Hematopoietic multipotent progenitor cell treated with erythropoietin and hydrocortisone succinate and interleukin-3 and kit ligand, for 17 days (in vitro differentiated cells): ENCODE results near the gene ABCB1.
"Not testable (repeated sequence)": the region's sequence is repeated elsewhere in the genome, so short reads cannot be mapped to it uniquely, and the experiment has no call there.

Source experiments
- DNase-seq: peaks from one replicate; pipeline ENCODE4 v3.0.0-alpha.2; 2015; ENCODE audit warnings: low spot score

Gene ABCB1

DNA sequence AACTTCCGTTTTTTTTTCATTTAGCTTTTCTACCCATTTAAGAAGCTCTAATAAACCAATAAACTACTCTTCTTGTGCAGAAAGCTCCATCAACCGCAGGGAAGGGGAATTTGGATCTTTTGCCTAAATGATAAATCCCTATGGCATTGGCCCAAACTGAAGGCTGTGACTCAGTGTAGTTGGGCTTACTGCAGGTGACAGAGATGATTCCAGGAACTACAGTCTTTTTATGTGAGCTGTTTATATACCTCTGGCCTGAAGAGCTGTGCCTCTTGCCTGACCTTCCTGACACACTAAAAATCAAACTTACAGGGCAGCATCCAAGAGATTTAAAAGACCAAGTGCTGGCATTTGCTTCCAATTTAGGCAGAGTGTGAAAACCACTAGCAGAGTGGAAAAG is 25.2 kb downstream of the ABCB1 start:
- no peak for DNase-seq

DNA sequence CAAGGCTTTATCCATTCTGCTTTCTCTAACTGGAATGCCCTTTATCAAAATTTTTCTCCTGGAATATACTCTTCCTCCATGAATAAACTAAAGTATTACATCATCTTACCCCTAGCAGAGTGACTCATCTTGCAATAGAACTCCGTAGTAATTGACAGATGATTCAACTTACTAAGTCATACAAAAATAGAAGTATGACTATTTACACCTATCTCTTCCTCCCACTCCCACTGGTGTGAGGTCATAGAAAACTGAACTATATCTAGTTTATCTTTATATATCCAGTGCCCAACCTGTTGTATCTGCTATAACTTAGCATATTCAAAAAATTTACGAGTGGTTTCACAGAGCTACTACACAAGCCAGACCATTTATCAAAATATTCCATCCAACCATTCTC is 26.1 kb downstream of the ABCB1 start:
- DNase-seq: no peak

DNA sequence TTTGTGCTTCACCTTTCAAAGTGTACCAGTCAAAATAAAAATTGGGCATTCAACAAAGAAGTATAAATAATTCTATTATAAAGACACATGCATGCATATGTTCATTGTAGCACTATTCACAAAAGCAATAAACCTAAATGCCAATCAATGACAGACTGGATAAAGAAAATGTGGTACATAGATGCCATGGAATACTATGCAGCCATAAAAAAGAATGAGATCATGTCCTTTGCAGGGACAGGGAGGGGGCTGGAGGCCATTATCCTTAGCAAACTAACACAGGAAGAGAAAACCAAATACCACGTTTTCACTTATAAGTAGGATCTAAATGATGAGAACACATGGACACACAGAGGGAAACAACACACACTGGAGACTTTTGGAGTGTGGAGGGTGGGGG is 28.2 kb downstream of the ABCB1 start:
- DNase-seq: not testable (repeated sequence)

DNA sequence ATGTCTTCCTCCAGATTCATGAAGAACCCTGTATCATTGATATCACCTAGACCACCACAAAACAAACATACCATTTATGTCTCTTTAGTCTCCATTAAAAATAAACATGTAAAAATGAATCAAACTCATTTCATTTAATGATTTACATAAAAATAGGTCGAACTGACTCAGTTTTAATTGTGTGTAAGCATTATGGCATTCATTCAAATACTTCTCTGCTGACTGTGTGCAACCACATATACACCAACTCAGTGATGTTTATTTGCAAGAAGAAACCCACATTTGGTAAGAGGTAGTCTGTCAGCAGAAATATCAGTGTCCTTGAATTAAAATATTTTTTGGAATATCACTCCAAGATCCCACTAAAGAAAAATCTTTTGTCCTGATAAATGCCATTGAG is 30.5 kb downstream of the ABCB1 start:
- no peak for DNase-seq

DNA sequence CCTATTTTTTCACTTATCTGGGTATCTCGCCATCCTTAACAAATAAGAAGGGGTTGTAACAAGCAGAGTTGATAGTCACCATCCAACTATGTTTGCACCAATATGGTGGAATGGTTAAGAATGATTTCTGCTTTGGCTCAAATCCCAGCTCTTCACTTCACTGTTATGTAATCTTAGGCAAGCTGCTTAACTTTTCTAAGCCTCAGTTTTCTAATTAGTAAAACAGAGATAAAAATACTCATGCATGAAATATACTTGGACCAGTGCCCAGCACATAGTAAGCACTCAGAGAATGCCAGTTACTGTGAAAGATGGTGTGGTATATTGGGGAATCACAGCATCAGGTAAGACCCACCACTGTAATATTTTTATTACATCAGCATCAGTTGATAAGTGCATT is 33.6 kb downstream of the ABCB1 start:
- no peak for DNase-seq

DNA sequence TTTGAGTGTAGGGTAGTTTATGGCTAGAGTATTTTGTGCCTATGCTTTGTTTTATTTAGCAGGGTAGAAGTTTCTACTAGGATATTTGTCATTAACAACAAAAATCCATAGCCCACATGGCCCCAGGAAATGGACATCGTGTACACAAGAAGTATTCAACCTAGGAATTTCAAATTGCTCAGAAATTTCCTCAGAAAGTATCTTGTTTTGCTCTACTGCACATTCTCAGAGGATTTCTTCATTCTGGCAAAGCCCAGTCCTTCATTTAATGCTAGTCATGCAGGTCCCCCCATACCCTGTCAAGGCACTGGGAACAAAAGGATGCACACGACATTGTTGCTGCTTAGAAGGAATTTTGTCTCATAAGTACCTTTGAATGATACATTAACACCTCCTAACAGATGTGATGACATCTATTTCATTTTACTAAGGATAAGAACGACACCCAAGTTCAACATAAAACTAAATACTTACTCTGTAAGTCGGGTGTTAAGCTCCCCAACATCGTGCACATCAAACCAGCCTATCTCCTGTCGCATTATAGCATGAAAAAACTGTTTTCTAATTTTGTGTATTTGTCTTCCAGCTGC is 34.3 kb downstream of the ABCB1 start:
- no peak for DNase-seq

DNA sequence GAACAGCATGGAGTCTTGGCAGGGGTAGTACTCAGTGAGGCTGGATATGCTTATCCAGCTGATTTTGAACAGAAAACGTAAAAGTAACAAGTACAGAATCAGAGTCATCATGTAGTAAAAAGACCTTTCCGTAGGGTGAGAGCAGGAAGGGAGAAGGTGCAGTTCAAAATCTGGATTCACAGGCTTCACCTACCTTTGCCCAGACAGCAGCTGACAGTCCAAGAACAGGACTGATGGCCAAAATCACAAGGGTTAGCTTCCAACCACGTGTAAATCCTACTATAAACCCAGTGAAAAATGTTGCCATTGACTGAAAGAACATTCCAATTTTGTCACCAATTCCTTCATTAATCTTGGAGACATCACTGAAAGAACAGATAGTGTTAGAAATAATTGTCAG is 34.8 kb downstream of the ABCB1 start:
- no peak for DNase-seq

DNA sequence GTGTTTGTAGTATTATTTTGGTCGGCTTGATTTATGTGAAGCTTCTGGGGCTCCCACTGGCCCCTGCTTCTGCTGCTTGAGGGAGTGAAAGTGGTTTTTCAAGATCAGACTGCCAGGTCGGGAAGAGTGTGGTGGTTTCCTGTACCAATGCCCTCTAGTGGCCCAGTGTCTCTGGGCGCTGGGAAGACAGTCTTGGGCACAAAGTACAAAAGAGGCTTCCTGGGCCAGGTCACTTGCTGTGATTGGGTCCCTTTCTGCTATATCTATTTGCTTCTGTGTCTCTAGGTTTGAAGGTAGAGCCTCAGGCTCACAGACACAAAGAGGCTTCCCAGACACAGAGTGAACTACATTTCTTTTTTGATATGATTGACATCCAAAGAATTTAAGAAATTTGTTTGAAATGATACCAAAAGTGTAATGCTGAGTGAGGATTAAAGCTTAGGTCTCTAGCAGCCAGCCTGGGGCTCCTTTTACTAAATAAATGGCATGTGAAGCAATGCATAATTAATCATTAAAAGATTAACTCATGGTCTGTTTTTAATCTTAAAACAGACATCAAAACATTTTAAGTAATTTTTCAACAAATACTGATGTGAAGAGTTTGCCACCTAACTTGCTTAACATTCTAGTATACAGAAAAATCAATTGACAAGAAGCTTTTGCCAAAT is 36.3 kb downstream of the ABCB1 start:
- no peak for DNase-seq

DNA sequence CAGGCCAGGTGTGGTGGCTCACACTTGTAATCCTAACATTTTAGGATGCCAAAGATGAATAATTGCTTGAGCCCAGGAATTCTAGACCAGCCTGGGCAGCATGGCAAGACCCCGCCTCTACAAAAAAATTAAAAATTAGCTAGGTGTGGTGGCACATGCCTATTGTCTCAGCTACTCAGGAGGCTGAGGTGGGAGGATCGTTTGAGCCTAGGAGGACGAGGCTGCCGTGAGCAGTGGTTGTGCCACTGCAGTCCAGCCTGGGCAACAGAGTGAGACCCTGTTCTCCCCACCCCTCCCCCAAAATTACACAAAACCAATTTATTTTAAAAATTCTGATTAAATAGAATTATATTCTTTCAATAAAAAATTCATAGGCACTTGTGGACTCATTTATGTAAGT is 39.0 kb downstream of the ABCB1 start:
- DNase-seq: no peak

DNA sequence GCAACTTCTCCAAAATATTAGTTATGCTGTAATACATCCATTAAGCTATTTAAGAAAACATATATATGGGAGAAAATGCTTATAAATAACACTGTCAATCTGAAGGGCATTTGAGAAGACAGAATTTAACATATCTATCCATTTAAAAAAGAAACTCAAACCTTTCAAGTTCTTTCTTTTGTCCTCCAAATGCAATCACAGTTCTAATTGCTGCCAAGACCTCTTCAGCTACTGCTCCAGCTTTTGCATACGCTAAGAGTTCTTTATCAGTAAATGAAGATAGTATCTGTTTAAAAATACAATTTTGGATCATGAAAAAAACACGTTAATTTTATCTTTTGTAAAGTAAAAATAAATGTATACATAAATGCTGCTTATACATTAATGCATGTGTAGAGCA is 39.6 kb downstream of the ABCB1 start:
- no peak for DNase-seq

DNA sequence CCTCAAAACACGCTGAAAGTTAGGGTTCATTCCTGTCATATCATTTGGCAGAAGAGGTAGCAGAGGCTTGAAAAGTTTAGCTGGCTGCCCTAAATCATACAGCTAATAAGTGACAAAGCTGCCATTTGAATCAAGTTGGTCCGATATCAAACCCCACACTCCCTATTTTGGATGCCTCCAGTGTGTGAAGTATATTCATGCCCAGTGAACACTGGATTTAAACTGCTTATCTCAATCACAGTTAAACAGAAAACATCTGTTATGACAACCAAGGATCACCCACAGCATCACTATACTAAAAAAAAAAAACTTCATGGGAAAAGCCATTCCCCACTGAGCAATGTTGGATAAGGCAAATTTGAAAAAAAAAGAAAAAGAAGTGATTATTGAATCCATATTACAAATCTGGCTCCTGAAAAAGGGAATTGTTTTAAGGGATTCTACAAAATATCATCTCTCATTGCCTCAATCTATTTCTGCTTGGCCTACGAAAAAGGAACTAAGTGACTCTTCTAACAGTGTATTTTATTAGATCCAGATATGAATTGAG is 48.3 kb downstream of the ABCB1 start:
- DNase-seq: no peak

DNA sequence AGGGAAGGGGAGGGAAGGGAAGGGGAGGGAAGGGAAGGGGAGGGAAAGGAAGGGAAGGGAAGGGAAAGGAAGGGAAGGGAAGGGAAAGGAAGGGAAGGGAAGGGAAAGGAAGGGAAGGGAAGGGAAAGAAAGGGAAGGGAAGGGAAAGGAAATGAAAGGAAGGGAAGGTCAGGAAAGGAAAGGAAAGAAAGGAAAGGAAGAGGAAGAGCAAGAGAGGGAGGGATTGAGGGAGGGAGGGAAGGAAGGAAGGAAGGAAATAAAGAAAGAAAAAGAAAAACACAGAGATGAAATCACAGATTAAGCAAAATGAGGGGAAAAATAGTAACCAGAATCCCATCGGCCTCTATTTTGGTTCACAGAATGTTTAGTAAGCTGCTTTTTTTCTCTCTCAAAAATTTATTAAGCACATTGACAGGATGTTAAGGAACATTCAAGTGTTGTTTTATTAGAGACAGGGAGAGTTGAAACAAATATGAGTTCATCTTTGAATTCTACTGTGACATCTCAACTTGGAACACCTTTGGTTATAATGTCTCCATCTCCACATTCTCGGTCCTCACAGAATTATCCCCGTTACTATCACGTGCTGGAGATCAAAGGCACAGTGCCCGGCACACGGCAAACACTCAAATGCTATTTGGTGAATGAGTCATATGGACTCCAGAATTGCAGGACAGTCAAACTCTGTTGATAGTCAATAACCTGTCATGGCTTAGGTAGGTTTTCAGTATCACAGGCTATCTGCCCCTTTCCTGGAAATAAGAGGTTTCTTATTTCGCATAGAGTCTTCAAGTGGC is 52.4 kb downstream of the ABCB1 start:
- no peak for DNase-seq

DNA sequence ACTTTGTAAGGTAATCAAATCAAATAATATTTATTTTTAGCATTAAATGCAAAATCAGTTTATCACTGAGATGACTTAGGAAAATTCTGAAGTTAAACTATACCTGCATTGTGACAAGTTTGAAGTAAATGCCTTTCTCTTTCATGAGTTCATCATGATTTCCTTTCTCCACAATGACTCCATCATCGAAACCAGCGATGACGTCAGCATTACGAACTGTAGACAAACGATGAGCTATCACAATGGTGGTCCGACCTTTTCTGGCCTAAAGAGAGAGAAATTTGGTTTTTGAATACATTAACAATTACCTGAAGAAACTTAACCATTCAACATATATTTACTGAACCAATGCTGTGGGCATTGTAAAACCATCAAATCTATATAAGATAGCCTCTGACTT is 54.9 kb downstream of the ABCB1 start:
- no peak for DNase-seq

DNA sequence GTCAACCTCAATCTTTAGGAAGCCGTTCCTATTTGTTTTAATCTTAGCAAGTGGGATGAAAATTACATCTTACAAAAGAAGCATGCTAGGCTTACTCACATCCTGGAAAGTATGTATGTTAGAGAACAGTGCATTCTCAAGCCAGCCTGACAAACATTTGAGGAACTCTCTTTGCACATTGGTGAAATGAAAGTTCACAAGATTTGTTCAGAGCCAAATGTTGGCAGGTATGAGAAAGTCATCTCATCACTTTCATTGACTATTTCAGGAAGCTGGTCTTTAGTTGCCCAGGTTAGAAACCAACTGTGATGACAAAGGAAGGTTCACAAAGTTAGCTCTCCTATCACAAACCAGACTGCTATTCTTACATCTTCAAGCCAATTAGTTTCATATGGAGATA is 57.1 kb downstream of the ABCB1 start:
- DNase-seq: no peak

DNA sequence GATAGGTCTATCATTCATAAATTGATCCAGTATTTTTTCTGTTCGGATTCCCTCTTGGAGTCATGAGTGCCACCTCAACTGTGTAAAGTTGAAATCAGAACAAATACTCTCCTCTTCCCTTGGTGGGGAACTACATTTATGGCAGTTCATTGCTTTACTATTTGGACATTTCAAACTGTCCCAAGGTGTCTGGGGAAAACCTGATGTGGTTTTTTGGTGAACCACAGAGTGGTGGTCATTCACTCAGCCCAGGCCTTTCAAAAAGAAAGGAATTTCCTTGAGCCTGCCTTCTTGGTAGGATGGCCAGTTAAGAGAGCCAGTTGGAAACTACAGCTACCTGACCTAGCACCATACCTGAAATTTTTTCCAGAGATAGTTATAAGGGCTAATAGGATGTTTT is 59.0 kb downstream of the ABCB1 start:
- no peak for DNase-seq

DNA sequence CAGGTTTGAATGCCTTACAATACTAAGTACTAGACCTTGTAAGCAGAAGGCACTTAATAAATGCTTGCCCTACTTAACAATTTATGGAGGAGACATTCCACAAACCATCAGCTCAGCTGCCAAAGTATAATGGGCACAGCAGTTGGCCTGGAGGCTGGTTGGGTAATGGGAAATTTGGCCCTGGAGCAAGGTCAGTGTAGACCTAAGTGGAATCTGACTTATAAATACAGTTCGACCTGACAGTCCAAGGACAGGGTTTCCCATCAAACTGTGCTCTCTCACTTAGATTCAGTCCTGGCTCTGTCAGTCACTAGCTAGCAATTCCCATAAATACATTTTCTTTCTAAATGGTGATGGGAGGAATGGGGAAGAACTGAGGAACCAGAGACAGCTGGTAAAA is 62.6 kb downstream of the ABCB1 start:
- DNase-seq: no peak

DNA sequence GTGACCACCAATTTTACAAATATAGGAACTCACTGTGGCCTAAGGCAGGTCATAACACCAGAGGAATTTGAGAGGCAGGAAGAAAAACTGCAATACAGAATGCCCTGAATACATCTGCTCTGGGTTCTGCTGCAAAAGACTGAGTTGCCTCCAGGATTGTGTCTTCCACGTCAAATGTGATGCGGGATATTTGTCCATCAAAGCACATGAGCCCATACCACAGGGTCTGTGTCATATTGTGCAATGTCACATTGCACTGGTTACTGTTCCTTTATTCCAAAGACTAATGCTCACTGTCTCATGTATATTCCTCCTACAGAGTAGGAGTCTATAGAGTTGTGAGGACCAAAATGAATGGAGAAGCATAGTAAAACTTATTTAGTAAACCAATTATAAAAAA is 66.6 kb downstream of the ABCB1 start:
- DNase-seq: no peak

DNA sequence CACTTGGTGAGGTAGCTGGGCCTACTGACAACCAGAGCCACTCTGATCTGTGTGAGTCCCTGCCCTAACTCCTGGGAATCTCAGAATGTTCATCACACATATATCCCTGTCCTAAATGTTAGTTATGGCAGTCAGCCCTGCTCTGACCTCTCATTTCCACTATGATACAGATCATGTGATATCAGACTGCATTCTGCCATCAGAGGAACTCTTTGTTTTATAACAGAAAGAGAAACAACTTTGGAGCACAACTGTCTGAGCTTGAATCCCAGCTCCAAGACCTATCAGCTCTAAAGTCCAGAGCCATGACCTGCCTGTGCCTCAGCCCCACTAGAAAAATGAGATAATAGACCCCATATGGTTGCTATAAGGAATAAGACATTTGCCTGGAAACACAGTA is 70.6 kb downstream of the ABCB1 start:
- no peak for DNase-seq

DNA sequence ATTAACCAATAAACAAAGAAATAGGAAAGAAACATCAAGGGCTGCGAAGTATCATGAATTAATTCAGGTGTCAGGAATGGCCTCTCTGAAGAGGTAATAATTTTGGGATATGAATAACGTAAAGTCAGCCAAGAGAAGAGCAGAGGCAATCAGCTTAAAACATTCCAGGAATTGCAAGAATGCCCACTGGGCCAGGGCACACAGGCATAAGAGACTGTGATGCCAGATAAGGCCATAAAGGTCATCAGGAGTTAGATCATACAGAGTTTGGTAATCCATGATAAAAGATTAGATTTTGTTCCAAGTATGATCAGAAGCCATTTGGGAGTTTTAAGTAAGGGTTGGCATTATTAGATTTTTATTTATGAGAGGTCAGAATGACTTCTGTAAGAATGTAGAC is 72.0 kb downstream of the ABCB1 start:
- DNase-seq: no peak

DNA sequence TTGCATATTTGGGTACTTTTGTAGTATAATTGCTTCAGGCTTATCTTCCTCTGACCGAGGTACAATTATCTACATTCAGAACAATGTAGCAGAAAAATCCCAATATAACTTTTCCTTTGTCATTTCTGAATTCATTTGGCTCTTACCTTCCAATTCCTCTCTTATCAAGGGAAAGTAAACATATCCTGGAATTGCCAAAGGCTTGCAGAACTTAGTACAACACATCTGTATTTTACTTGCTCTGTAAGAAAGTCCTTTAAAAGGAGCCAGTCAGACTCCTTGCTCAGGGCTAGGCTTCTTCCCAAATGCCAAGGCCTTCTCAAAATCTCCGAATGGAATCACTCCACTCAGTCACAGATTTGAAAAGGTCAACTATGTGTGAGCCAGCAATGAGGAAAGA is 81.9 kb downstream of the ABCB1 start:
- DNase-seq: no peak

DNA sequence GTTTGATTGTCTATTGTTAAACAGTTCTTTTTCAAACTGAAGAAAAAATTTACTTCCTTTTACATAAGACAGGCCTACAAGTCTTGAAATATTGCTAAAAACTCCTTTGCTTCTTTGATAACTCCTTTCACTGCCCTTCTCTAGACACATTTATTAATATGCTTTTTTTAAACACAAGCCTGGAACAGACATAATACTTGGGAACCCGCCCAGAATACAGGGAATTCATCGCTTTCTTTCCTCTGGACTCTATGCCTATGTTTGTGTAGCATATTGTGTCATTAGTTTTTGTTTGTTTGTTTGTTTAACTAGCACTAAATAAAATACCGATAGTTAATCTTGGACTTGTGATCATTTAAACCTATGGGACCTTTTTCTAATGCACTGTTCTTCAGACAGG is 82.8 kb downstream of the ABCB1 start:
- no peak for DNase-seq

DNA sequence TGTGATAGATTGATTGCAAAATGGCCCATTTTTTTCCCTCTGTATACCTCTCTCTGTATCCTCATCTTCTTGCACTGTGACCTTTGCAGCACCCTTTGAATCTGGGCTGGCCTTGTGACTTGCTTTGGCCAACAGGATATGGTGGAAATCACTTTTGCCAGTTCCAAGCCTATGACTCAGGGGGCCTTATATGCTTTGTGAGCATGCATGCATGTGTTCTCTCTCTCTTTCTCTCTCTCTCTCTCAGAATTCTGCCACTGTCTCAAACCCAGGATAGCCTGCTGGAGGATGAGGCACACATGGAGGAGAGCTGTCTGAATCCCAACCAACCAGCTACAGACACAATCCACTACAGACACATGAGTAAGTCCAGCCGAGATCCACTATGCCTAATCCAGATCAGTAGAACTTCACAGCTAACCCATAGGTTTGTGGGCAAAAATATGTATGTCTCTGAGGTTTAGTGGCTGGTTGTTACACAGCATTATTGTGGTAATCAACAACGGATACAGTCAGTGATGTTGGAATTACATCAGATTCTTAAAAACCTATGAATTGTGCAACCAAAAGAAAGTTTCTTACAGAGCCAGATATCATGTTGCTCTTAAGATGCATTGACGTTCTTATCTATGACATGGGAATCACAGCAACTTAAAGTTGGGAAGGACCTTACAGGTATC is 83.4 kb downstream of the ABCB1 start:
- no peak for DNase-seq
